Measurements from ENCODE around the gene AP4M1. TPM values are rescaled to one million over a fixed set of nuclear protein-coding genes. Genes with fewer than 3 reads are reported as not detected.
A peak's percentile ranks its signal among the peaks of the same experiment; 100 is the strongest.

AP4M1 gene
- total and polyA plus RNA-seq, 9 of the 15 experiments (the other 6 are each of a cell fraction or from before 2014, with no cell fraction given): 1.3 to 30.9 (median 14.1) TPM

GRCh38 chr7:100088621-100089457 lies 12.6 kb upstream of the AP4M1 start, which contains the start of gene COPS6 (continued):
- TF ChIP-seq YBX1 (IDR thresholded peaks at IDR 0.05) (no peak), LCOR (CRISPR knock-in tag; IDR thresholded peaks at IDR 0.05) (peak; percentile 90), TCF7 (IDR thresholded peaks at IDR 0.05; ENCODE audit: borderline replicate concordance) (no peak), PATZ1 (CRISPR knock-in tag; IDR thresholded peaks at IDR 0.05; ENCODE audit: borderline replicate concordance) (no peak), RBM14 (IDR thresholded peaks at IDR 0.05; ENCODE audit: borderline replicate concordance, insufficient read depth, low read depth, low read length) (no peak), CTBP1 (IDR thresholded peaks at IDR 0.05; ENCODE audit: borderline replicate concordance) (peak; percentile 79; the same call in 1 of the 2 replicates), SMAD3 (CRISPR knock-in tag; conservative IDR thresholded peaks at IDR 0.05) (peak; percentile 71), MIER1 (IDR thresholded peaks at IDR 0.05; ENCODE audit: low read depth) (no peak), HEY1 (CRISPR knock-in tag; IDR thresholded peaks at IDR 0.05; ENCODE audit: borderline replicate concordance) (no peak), NFATC3 (IDR thresholded peaks at IDR 0.05) (no peak), NR1H2 (CRISPR knock-in tag; IDR thresholded peaks at IDR 0.05) (no peak), MAFF (IDR thresholded peaks at IDR 0.05; ENCODE audit: low read length) (no peak), TGIF2 (CRISPR knock-in tag; IDR thresholded peaks at IDR 0.05) (peak; percentile 98; the same call in 1 of the 2 replicates), NFE2L1 (tag; IDR thresholded peaks at IDR 0.05; ENCODE audit: borderline replicate concordance, low read depth) (no peak), ILF3 (IDR thresholded peaks at IDR 0.05; ENCODE audit: borderline replicate concordance) (peak; percentile 32; the same call in 1 of the 2 replicates), SUPT5H (IDR thresholded peaks at IDR 0.05) (peak; percentile 88), MEIS2 (IDR thresholded peaks at IDR 0.05; ENCODE audit: partially characterized antibody) (peak; percentile 47), THAP7 (CRISPR knock-in tag; IDR thresholded peaks at IDR 0.05) (no peak), MEF2D (tag; conservative IDR thresholded peaks at IDR 0.05; ENCODE audit: low read depth) (no peak), MXD1 (CRISPR knock-in tag; IDR thresholded peaks at IDR 0.05; ENCODE audit: borderline replicate concordance, poor library complexity, severe bottlenecking) (peak; percentile 41), LARP7 (IDR thresholded peaks at IDR 0.05) (no peak), ZNF589 (CRISPR knock-in tag; IDR thresholded peaks at IDR 0.05; ENCODE audit: low read depth) (peak; percentile 84), ZKSCAN8 (CRISPR knock-in tag; IDR thresholded peaks at IDR 0.05) (no peak), CBX3 (IDR thresholded peaks at IDR 0.05; ENCODE audit: borderline replicate concordance in 1 of 2, low read length in 2 of 2) (peak in 1 of 2 experiments; percentile 56; a peak in 2 of 3 replicates), E2F3 (CRISPR knock-in tag; IDR thresholded peaks at IDR 0.05) (peak; percentile 85)

Data from K562 (cell line).